ENCODE measurements around the gene TEX2. TPM values are rescaled to one million over a fixed set of nuclear protein-coding genes. Genes with fewer than 3 reads are reported as not detected.
A peak's percentile ranks its signal among the peaks of the same experiment; 100 is the strongest.

Gene TEX2
- total and polyA plus RNA-seq, 2 of the 13 experiments (the other 11 are each of a cell fraction or from before 2014, with no cell fraction given): 21.4 to 37.7 TPM

DNA sequence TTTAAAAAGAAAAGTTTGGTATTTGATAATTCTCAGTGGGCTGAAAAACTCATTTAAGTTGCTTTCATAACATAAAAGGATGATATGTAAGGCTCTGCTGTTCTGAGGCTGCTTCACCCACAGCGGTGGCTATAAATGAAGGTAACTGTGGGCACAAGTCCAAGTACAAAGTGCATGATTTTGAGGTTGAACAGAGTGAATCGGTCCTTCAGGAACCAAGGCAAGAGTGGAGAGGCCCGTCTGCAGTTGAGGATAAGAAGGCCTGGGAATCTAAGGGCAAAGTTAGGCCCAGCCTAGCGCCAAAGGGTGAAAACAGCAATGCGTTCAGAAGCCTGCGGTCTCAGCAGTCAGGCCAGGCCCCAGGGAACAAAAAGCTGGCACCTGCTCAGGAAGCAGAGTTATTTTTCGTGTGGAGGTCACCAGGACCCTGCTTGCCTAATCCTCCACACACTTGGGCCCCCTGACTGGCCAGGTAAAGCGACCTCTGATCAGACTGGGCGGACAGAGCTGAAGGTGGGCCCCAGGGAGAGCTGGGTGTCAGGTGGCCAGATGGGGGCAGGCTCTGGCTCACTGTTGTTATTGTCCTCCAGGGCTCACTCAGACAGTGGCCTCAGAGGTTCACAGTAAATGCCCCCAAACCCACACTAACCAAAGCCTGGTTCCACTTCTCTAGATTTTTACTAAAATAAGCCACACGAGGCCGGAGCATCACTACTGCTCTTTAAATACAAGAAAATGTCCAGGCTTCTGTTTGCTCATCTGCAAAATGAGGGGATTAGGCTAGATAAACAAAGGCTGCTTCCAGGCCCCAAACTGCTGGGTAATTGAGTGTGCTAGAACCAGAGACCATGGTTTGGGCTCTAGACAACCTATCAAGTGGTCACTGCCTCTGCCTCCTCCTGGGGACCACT is 46.5 kb downstream of the TEX2 start (continued):
- TF ChIP-seq ZNF879 (CRISPR knock-in tag; IDR thresholded peaks at IDR 0.05) (0 out of 2 replicates have a peak, but pooled peaks have one; percentile 36), HNF4A (CRISPR knock-in tag; IDR thresholded peaks at IDR 0.05) (peak; percentile 96), ZNF883 (CRISPR knock-in tag; IDR thresholded peaks at IDR 0.05; ENCODE audit: not compliant biosample characterization) (peak; percentile 84), ZNF292 (CRISPR knock-in tag; IDR thresholded peaks at IDR 0.05; ENCODE audit: borderline replicate concordance, low read depth) (peak; percentile 83; the same call in 1 of the 2 replicates), RFX3 (CRISPR knock-in tag; IDR thresholded peaks at IDR 0.05) (no peak), KDM3A (CRISPR knock-in tag; IDR thresholded peaks at IDR 0.05; ENCODE audit: low read depth) (peak; percentile 83; the same call in 1 of the 2 replicates), SALL1 (CRISPR knock-in tag; IDR thresholded peaks at IDR 0.05) (peak; percentile 97)
- TF ChIP-seq, protein P1, sequence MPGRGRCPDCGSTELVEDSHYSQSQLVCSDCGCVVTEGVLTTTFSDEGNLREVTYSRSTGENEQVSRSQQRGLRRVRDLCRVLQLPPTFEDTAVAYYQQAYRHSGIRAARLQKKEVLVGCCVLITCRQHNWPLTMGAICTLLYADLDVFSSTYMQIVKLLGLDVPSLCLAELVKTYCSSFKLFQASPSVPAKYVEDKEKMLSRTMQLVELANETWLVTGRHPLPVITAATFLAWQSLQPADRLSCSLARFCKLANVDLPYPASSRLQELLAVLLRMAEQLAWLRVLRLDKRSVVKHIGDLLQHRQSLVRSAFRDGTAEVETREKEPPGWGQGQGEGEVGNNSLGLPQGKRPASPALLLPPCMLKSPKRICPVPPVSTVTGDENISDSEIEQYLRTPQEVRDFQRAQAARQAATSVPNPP (CRISPR knock-in tag; IDR thresholded peaks at IDR 0.05): peak; percentile 40; the same call in 1 of the 2 replicates
- TF ChIP-seq, protein P2, sequence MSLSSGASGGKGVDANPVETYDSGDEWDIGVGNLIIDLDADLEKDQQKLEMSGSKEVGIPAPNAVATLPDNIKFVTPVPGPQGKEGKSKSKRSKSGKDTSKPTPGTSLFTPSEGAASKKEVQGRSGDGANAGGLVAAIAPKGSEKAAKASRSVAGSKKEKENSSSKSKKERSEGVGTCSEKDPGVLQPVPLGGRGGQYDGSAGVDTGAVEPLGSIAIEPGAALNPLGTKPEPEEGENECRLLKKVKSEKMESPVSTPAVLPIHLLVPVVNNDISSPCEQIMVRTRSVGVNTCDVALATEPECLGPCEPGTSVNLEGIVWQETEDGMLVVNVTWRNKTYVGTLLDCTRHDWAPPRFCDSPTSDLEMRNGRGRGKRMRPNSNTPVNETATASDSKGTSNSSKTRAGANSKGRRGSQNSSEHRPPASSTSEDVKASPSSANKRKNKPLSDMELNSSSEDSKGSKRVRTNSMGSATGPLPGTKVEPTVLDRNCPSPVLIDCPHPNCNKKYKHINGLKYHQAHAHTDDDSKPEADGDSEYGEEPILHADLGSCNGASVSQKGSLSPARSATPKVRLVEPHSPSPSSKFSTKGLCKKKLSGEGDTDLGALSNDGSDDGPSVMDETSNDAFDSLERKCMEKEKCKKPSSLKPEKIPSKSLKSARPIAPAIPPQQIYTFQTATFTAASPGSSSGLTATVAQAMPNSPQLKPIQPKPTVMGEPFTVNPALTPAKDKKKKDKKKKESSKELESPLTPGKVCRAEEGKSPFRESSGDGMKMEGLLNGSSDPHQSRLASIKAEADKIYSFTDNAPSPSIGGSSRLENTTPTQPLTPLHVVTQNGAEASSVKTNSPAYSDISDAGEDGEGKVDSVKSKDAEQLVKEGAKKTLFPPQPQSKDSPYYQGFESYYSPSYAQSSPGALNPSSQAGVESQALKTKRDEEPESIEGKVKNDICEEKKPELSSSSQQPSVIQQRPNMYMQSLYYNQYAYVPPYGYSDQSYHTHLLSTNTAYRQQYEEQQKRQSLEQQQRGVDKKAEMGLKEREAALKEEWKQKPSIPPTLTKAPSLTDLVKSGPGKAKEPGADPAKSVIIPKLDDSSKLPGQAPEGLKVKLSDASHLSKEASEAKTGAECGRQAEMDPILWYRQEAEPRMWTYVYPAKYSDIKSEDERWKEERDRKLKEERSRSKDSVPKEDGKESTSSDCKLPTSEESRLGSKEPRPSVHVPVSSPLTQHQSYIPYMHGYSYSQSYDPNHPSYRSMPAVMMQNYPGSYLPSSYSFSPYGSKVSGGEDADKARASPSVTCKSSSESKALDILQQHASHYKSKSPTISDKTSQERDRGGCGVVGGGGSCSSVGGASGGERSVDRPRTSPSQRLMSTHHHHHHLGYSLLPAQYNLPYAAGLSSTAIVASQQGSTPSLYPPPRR (CRISPR knock-in tag; IDR thresholded peaks at IDR 0.05; ENCODE audit: borderline replicate concordance): peak; percentile 77
- TF ChIP-seq, protein P3, sequence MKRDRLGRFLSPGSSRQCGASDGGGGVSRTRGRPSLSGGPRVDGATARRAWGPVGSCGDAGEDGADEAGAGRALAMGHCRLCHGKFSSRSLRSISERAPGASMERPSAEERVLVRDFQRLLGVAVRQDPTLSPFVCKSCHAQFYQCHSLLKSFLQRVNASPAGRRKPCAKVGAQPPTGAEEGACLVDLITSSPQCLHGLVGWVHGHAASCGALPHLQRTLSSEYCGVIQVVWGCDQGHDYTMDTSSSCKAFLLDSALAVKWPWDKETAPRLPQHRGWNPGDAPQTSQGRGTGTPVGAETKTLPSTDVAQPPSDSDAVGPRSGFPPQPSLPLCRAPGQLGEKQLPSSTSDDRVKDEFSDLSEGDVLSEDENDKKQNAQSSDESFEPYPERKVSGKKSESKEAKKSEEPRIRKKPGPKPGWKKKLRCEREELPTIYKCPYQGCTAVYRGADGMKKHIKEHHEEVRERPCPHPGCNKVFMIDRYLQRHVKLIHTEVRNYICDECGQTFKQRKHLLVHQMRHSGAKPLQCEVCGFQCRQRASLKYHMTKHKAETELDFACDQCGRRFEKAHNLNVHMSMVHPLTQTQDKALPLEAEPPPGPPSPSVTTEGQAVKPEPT (CRISPR knock-in tag; IDR thresholded peaks at IDR 0.05; ENCODE audit: low read depth): 0 out of 2 replicates have a peak, but pooled peaks have one; percentile 80
- TF ChIP-seq, protein P4, sequence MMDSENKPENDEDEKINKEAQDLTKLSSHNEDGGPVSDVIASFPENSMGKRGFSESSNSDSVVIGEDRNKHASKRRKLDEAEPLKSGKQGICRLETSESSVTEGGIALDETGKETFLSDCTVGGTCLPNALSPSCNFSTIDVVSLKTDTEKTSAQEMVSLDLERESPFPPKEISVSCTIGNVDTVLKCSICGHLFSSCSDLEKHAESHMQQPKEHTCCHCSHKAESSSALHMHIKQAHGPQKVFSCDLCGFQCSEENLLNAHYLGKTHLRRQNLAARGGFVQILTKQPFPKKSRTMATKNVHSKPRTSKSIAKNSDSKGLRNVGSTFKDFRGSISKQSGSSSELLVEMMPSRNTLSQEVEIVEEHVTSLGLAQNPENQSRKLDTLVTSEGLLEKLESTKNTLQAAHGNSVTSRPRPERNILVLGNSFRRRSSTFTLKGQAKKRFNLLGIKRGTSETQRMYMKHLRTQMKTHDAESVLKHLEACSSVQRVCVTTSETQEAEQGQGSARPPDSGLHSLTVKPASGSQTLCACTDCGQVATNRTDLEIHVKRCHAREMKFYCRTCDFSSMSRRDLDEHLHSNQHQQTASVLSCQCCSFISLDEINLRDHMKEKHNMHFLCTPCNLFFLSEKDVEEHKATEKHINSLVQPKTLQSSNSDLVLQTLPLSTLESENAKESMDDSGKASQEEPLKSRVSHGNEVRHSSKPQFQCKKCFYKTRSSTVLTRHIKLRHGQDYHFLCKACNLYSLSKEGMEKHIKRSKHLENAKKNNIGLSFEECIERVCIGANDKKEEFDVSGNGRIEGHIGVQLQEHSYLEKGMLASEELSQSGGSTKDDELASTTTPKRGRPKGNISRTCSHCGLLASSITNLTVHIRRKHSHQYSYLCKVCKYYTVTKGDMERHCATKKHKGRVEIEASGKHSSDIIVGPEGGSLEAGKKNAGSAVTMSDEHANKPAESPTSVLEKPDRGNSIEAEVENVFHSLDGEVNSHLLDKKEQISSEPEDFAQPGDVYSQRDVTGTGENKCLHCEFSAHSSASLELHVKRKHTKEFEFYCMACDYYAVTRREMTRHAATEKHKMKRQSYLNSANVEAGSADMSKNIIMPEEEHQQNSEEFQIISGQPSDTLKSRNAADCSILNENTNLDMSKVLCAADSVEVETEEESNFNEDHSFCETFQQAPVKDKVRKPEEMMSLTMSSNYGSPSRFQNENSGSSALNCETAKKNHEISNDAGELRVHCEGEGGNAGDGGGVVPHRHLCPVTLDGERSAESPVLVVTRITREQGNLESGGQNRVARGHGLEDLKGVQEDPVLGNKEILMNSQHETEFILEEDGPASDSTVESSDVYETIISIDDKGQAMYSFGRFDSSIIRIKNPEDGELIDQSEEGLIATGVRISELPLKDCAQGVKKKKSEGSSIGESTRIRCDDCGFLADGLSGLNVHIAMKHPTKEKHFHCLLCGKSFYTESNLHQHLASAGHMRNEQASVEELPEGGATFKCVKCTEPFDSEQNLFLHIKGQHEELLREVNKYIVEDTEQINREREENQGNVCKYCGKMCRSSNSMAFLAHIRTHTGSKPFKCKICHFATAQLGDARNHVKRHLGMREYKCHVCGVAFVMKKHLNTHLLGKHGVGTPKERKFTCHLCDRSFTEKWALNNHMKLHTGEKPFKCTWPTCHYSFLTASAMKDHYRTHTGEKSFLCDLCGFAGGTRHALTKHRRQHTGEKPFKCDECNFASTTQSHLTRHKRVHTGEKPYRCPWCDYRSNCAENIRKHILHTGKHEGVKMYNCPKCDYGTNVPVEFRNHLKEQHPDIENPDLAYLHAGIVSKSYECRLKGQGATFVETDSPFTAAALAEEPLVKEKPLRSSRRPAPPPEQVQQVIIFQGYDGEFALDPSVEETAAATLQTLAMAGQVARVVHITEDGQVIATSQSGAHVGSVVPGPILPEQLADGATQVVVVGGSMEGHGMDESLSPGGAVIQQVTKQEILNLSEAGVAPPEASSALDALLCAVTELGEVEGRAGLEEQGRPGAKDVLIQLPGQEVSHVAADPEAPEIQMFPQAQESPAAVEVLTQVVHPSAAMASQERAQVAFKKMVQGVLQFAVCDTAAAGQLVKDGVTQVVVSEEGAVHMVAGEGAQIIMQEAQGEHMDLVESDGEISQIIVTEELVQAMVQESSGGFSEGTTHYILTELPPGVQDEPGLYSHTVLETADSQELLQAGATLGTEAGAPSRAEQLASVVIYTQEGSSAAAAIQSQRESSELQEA (CRISPR knock-in tag; IDR thresholded peaks at IDR 0.05; ENCODE audit: not compliant biosample characterization): peak; percentile 88

Measured in HepG2 (cell line).